Stomach (tissue), 9 donors: Measurements from ENCODE around the gene SC5D. TPM values are rescaled to one million over a fixed set of nuclear protein-coding genes. Genes with fewer than 3 reads are reported as not detected.

Source experiments
- DNase-seq, 2 donors: peaks; one replicate each; pipeline versions ENCODE4 v3.0.0 to v3.0.0-alpha.2; 2013 to 2019
- H3K27ac ChIP-seq, 5 donors: fragments of 200-600 bp in 4 of 5; sonication (generic) in 4 of 5; one replicate each; pipeline ENCODE4 v1.5.1; 2013 to 2019; ENCODE audit warnings: mild to moderate bottlenecking in 1 of 5, moderate library complexity in 1 of 5
- H3K27me3 ChIP-seq, 3 donors: fragments of 200-600 bp; sonication (generic); one replicate each; pipeline ENCODE4 v1.5.1; 2017 to 2019; ENCODE audit warnings: mixed run types in 1 of 3
- H3K36me3 ChIP-seq, 4 donors: fragments of 200-600 bp; sonication (generic); 1 replicate in 3 of 4; 2 replicates in 1 of 4; pipeline ENCODE4 v1.5.1; 2016 to 2019
- H3K4me1 ChIP-seq, 4 donors: fragments of 200-600 bp; sonication (generic); one replicate each; pipeline ENCODE4 v1.5.1; 2016 to 2019
- H3K4me3 ChIP-seq, 4 donors: fragments of 200-600 bp; sonication (generic) in 3 of 4; one replicate each; pipeline ENCODE4 v1.5.1; 2016 to 2019; ENCODE audit warnings: mild to moderate bottlenecking in 1 of 4
- H3K9me3 ChIP-seq, 4 donors: fragments of 200-600 bp; sonication (generic); one replicate each; pipeline ENCODE4 v1.5.1; 2016 to 2019
- EP300 ChIP-seq: sonication (generic); formaldehyde crosslinking; IDR thresholded peaks from one replicate; pipeline ENCODE4 v1.6.1; 2017; ENCODE audit warnings: antibody characterized with exemption
- POLR2A ChIP-seq, 4 donors: fragments of 450-650 bp; IDR thresholded peaks; one replicate each; pipeline ENCODE4 v1.6.1; 2016; ENCODE audit warnings: antibody characterized with exemption in 4 of 4, control low read depth in 2 of 4, mild to moderate bottlenecking in 1 of 4, moderate library complexity in 1 of 4
- POLR2AphosphoS5 ChIP-seq, 3 donors: sonication (generic); formaldehyde crosslinking; IDR thresholded peaks; one replicate each; pipeline ENCODE4 v1.6.1; 2016; ENCODE audit warnings: antibody characterized with exemption in 3 of 3
- WGBS, 5 donors: extraction: QIAGEN DNeasy Blood & Tissue Kit in 3 of 5; methylation state at CpG; one replicate each; pipeline versions ENCODE4 v1.1.5 to v1.1.7; 2013 to 2018; 5-methylcytosine and 5-hydroxymethylcytosine counted together
- intact Hi-C: fragments of 100-400 bp; cut with DNase I; formaldehyde crosslinking; loops from one replicate; pipeline ENCODE4 v1.15.1; 2023; ENCODE audit warnings: low total_unique reads
- polyA plus RNA-seq, 3 donors: library from polyadenylated mRNA; stranded (reverse); fragments of 200-250 nt; gene quantifications; one replicate each; pipeline ENCODE4 v1.2.3, GENCODE V29; 2013
- total RNA-seq, 5 donors: library from RNA; depleted of rRNA; stranded (reverse); fragments of >200 nt; gene quantifications; one replicate each; pipeline versions ENCODE4 v1.1.0 to v1.2.3, GENCODE V29; 2014 to 2016
- TF ChIP-seq, protein P1 (sequence below), 7 experiments: fragments of 450-650 bp in 4 of 7; fragments of 200-600 bp in 3 of 7; sonication (generic) in 3 of 7; IDR thresholded peaks; one replicate each; pipeline ENCODE4 v1.5.1; 2016 to 2019; ENCODE audit warnings: antibody characterized with exemption in 7 of 7, control low read depth in 2 of 7, mild to moderate bottlenecking in 1 of 7
- donor health status: healthy with polysubstance abuse.
- donor health status: Bipolar disorder and iron deficiency.
- donor health status: healthy.

The SC5D gene
- total and polyA plus RNA-seq, 8 donors, result 8.2 to 129 (median 16.6) TPM

GRCh38 chr11:121281698-121282097 lies 10.9 kb upstream of the SC5D start:
- no peak for DNase-seq
- Histone ChIP-seq H3K4me1 (no peaks in the 10 kb centered on the region), H3K4me3 (no peak overlapping the region), H3K27me3 (peaks cover 0 to 36% (median 0%) of the 10 kb centered on the region in 3 donors), H3K36me3 (no peaks in the 10 kb centered on the region), H3K9me3 (peaks cover 0 to 15% (median 8%) of the 10 kb centered on the region in 4 donors), H3K27ac (no peak overlapping the region)
- WGBS, 5 donors, result 83 to 97% (median 94%) methylated on average over 5 of the region's 5 CpGs
- no peak for TF ChIP-seq POLR2A (IDR thresholded peaks at IDR 0.05)
- no peak for TF ChIP-seq POLR2AphosphoS5 (IDR thresholded peaks at IDR 0.05)
- TF ChIP-seq, protein P1, sequence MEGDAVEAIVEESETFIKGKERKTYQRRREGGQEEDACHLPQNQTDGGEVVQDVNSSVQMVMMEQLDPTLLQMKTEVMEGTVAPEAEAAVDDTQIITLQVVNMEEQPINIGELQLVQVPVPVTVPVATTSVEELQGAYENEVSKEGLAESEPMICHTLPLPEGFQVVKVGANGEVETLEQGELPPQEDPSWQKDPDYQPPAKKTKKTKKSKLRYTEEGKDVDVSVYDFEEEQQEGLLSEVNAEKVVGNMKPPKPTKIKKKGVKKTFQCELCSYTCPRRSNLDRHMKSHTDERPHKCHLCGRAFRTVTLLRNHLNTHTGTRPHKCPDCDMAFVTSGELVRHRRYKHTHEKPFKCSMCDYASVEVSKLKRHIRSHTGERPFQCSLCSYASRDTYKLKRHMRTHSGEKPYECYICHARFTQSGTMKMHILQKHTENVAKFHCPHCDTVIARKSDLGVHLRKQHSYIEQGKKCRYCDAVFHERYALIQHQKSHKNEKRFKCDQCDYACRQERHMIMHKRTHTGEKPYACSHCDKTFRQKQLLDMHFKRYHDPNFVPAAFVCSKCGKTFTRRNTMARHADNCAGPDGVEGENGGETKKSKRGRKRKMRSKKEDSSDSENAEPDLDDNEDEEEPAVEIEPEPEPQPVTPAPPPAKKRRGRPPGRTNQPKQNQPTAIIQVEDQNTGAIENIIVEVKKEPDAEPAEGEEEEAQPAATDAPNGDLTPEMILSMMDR (IDR thresholded peaks at IDR 0.05), result no peak
- no peak for TF ChIP-seq EP300
- intact Hi-C loops, result no loop called here

DNA sequence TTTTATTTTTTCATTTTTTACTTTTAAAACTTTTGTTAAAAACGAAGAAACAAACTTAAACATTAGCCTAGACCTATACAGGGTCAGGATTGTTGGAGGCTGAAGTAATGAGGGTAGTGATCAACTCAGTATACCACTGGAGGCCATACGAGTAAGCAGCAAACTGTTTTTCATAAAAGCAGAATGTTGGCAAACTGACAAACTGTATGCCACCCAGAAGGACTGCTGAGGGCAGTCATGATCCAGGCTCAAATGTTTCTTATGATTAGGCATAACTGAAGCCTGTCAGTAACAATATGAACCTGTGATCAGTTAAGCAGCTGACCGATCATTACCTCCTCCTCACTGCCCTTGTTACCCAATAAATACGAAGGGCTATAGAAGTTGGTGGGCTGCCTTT lies 10.2 kb upstream of the SC5D start:
- DNase-seq, result no peak
- Histone ChIP-seq H3K9me3 (peaks cover 0 to 15% (median 8%) of the 10 kb centered on the region in 4 donors), H3K4me1 (no peaks in the 10 kb centered on the region), H3K4me3 (no peak overlapping the region), H3K36me3 (no peaks in the 10 kb centered on the region), H3K27ac (no peak overlapping the region), H3K27me3 (peaks cover 0 to 36% (median 0%) of the 10 kb centered on the region in 3 donors)
- intact Hi-C loops, result no loop called here
- TF ChIP-seq, protein P1 (IDR thresholded peaks at IDR 0.05), result no peak
- TF ChIP-seq POLR2A (IDR thresholded peaks at IDR 0.05), result no peak
- no peak for TF ChIP-seq POLR2AphosphoS5 (IDR thresholded peaks at IDR 0.05)
- no peak for TF ChIP-seq EP300
- WGBS, 5 donors, result 53 to 81% (median 56%) methylated on average over 4 of the region's 4 CpGs

GRCh38 chr11:121282886-121283502 lies 9.6 kb upstream of the SC5D start:
- no peak overlapping the region for H3K4me3 ChIP-seq
- WGBS, 5 donors, result 78 to 94% (median 86%) methylated on average over 4 of the region's 4 CpGs
- intact Hi-C loops, result no loop called here
- H3K27me3 ChIP-seq, result peaks cover 0 to 36% (median 0%) of the 10 kb centered on the region in 3 donors
- no peak overlapping the region for H3K27ac ChIP-seq
- H3K9me3 ChIP-seq, result peaks cover 0 to 15% (median 7%) of the 10 kb centered on the region in 4 donors
- H3K4me1 ChIP-seq, result no peaks in the 10 kb centered on the region
- no peak for TF ChIP-seq EP300
- TF ChIP-seq POLR2AphosphoS5 (IDR thresholded peaks at IDR 0.05), result no peak
- TF ChIP-seq, protein P1 (IDR thresholded peaks at IDR 0.05), result no peak
- no peak for TF ChIP-seq POLR2A (IDR thresholded peaks at IDR 0.05)
- H3K36me3 ChIP-seq, result no peaks in the 10 kb centered on the region
- no peak for DNase-seq

- 77 to 83% (median 81%) methylated on average over 3 of the region's 3 CpGs for WGBS, 5 donors
- H3K4me3 ChIP-seq, result no peak overlapping the region
- no peaks in the 10 kb centered on the region for H3K9me3 ChIP-seq
- H3K4me1 ChIP-seq, result peaks cover 8 to 33% (median 21%) of the 10 kb centered on the region in 4 donors
- H3K36me3 ChIP-seq, result no peaks in the 10 kb centered on the region
- no peak for TF ChIP-seq EP300
- TF ChIP-seq, protein P1 (IDR thresholded peaks at IDR 0.05), result no peak
- TF ChIP-seq POLR2AphosphoS5 (IDR thresholded peaks at IDR 0.05), result no peak
- no peak for TF ChIP-seq POLR2A (IDR thresholded peaks at IDR 0.05)
- no peaks in the 10 kb centered on the region for H3K27me3 ChIP-seq
- no peak for DNase-seq
- intact Hi-C loops, result no loop called here
- H3K27ac ChIP-seq, result peak overlapping the region in 2 of 5 donors; percentile 94 to 96
These were observed 1.3 kb upstream of the SC5D start for GRCh38 chr11:121291319-121291718.
